Measurements from ENCODE around the gene MRC2.
"Not testable (repeated sequence)": the region's sequence is repeated elsewhere in the genome, so short reads cannot be mapped to it uniquely, and the experiment has no call there.

Gene MRC2

DNA sequence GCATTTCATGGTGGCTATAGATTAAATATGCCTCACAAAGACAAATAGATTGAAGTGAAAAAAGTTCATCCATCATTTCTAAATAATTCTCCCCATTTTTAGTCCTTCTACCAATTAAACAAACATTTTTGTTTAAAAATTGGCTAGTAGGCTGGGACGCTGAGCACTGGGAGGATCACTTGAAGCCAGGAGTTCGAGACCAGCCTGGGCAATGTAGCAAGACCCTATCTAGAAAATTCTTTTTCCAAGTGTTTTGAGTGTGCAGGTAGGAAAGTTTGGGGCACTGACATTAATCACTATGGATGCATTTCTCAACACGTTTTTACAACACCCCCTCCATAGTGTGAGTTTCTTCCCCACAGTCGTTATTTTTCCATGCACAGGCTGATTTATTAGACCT lies 56.7 kb downstream of the MRC2 start:
- DNase-seq: no peak

GRCh38 chr17:62687997-62688396 lies 60.5 kb downstream of the MRC2 start:
- DNase-seq: no peak

GRCh38 chr17:62688398-62689160 lies 61.1 kb downstream of the MRC2 start:
- DNase-seq: no peak

DNA sequence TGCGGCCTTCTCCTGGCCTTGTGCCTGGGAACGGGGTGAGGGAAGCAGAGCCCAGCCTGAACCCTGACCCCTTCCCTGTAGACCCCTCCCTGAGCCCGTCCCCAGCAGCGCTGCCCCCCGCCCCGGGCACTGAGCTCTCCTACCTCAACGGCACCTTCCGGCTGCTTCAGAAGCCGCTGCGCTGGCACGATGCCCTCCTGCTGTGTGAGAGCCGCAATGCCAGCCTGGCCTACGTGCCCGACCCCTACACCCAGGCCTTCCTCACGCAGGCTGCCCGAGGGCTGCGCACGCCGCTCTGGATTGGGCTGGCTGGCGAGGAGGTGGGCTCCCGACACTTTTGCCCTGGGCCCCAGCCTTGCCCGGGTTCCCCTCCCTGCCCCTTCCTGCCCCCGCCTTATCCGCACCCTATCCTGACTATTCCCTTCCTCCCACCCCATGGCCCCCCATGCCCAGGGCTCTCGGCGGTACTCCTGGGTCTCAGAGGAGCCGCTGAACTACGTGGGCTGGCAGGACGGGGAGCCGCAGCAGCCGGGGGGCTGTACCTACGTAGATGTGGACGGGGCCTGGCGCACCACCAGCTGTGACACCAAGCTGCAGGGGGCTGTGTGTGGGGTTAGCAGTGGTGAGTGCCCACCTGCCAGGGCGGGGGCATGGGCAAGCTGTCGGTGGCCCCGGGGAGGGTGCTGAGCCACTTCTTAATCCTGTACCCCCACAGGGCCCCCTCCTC lies 62.1 kb downstream of the MRC2 start:
- no peak for DNase-seq

DNA sequence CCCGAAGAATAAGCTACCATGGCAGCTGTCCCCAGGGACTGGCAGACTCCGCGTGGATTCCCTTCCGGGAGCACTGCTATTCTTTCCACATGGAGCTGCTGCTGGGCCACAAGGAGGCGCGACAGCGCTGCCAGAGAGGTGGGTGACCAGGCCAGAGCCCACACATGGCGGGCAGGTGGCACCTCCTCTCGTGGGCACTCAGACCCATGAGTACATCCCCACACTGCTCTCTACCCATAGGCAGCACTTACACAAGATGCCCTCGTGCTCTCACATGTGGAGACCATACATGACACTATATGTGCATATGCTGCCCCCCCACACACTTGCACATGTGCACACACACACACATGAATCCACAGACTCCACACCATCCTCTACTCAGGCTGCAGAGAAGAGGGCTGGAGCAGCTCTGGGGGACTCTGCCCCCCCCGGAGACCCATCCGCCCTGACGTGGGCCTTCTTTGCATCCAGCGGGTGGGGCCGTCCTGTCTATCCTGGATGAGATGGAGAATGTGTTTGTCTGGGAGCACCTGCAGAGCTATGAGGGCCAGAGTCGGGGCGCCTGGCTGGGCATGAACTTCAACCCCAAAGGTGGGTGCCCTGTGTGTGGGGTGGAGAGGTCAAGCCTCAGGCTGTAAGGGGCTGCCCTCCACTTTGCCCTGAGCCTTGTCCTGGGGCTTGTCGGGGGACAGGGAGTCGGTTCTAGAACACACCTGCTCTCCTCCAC lies 62.9 kb downstream of the MRC2 start:
- DNase-seq: no peak

DNA sequence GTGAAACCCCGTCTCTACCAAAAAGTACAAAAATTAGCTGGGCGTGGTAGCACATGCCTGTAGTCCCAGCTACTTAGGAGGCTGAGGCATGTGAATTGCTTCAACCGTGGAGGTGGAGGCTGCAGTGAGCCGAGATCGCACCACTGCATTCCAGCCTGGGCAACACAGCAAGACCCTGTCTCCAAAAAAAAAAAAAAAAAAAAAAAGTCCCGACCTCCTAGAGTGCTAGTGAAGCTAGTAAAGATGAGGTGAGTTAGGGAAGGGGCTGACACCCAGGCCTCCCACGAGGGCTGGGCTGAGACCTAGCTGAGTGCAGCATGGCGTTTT lies 64.1 kb downstream of the MRC2 start:
- not testable (repeated sequence) for DNase-seq

GRCh38 chr17:62692159-62692651 lies 64.7 kb downstream of the MRC2 start:
- no peak for DNase-seq

DNA sequence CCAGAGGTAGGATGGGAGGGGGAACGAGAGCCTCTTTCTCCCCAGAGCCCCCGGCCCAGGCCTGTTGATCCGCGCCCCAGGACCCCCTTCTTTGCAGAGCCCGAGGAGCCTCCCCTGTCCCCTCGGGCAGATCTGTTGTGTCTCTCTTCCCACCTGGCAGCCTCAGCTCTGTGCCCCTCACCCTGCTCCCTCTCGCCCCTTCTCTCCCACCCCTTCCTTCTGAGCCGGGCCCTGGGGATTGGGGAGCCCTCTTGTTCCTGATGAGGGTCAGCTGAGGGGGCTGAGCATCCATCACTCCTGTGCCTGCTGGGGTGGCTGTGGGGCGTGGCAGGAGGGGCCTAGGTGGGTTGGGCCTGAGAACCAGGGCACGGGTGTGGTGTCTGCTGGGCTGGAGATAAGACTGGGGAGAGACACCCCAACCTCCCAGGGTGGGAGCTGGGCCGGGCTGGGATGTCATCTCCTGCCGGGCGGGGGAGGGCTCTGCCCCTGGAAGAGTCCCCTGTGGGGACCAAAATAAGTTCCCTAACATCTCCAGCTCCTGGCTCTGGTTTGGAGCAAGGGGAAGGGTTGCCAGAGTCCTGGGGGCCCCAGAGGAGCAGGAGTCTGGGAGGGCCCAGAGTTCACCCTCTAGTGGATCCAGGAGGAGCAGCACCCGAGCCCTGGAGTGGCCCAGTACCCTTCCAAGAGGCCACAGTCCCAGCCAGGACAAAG lies 65.4 kb downstream of the MRC2 start:
- no peak for DNase-seq

GRCh38 chr17:62693616-62694409 lies 66.3 kb downstream of the MRC2 start:
- no peak for DNase-seq

DNA sequence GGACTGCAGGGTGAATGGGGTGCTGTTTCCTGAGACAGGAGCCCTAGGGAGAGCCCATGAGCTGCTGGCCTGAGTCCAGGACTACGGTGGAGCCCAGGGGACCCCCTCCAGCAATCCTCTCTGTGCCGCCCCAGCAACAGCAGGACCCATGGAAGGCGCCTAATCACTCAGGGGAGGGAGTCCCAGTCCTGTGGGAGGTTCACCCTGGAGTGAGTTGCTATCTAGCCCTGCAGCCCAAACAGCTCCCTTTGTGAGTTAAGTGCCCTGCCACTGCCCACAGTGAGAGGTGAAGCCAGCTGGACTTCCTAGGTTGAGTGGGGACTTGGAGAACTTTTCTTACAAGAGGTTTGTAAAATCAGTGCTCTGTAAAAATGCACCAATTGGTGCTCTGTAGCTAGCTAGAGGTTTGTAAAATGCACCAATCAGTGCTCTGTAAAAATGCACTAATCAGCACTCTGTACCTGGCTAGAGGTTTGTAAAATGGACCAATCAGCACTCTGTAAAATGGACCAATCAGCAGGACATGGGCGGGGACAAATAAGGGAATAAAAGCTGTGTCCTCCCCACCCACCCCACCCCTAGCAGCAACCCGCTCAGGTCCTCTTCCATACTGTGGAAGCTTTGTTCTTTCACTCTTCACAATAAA lies 67.7 kb downstream of the MRC2 start:
- DNase-seq: not testable (repeated sequence)

GRCh38 chr17:62696256-62696655 lies 68.8 kb downstream of the MRC2 start:
- DNase-seq: no peak

- no peak for DNase-seq
Measured at GRCh38 chr17:62696726-62697490, 69.4 kb downstream of the MRC2 start.

DNA sequence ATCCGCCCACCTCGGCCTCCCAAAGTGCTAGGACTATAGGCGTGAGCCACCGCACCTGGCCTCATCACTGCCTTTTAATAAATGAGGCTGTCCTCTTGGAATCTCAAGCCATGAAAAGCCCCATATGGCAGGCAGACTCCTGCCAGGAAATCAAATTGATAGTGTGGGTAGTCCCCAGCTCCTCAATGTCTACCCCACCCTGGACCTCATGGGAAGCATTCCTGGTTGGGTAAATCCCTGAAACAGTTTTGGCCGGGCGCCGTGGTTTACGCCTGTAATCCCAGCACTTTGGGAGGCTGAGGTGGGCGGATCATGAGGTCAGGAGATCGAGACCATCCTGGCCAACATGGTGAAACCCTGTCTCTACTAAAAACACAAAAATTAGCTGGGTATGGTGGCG lies 71.0 kb downstream of the MRC2 start:
- DNase-seq: not testable (repeated sequence)

DNA sequence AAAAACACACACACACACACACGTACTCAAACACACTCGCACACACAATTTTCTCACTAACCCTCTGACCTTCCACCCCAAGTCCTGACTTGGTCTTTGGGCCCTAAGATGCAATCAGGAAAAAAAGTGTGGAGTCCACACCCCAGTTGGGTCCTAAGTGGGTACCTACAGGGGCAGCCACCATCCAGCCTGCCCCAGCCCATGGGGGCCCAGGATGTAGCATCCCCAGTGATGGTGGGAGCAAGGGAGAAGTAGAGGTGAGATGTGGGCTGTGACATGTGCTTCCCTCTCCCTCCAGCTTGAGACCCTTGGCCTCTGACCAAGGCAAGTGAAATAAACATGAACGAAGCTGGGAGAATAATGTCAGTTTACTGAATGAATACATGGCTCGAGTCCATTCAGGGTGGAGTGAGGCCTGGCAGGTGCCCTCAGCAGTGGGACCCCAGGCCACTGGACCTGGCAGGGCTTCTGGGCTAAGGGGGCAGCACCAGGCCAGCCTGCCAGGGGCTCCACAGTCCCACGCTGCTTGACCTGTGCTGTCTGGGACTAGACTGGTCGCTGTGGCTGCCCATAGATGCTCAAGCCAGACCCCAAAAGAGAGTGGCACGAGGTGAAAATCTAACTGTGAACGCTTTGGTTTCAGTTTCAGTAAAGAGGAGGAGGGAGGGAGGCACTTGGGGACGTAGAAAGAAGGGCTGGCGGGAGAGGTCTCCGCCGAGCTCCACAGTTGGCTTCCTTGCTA lies 73.7 kb downstream of the MRC2 start:
- DNase-seq: no peak

DNA sequence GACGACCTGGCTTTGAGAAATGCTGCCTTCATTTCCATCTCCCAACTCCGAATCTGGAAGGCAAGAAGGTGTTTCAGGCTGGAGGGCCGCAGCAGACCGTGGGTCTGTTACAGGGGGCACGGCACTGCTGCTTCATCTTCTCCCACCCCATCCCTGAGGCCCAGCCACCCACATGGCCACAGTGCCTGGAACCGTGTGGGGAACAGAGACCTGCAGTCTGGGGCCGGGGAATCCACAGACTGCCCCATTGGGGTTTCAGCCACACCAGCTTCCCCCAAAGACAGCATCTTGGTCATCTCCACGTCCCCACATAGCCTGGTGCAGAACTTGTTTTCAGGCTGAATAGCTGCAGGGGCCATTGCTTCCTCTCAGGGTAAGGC lies 74.2 kb downstream of the MRC2 start:
- no peak for DNase-seq

DNA sequence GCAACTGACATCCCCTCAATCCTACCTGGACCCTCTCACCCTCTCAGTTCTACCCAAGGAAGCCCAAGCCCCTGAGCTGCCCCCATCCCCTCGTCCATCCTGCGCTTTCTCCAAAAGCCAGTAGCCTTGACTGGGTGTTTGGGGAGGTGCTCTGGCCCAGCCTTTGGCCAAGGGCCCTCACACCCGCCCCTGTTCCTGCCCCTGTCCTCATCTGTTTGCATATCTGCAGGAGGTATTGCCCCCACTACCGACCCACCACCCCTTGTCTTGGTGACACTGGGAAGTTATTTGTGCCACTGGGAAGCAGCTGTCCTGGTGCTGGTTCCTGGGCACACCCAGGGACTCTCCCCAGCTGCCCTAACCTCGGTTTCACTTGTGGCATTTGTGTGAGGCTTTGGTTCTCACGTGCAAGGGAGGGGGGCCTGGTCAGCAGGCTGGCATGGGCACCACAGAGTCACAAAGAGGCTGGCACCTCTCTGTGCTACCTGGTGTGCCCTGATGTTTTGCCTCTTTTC lies 75.3 kb downstream of the MRC2 start:
- DNase-seq: no peak

DNA sequence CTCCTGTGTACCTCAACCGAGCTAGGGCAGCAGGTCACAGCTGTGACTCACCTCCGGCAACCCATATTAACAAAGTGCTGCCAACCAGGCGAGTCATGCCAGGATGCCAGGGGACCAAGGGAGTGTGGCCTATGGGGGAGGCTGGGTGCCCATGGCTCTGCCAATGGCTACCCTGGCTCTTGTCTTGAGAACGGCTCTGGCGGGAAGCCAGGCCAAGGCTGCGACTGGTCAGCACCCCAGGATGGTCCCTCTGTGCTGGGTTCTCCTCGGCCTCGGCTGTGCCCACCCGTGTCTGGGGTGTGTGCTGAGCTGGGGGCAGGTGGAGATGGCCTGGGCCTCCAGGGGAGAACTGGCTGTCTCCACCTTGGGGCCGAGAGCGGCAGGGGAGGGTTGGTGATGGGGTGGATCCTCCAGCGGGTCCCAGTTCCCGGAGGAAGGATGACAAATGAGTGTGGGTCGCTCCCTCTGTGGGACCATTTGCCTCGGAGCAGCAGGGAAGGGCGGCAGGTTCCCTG lies 75.8 kb downstream of the MRC2 start:
- no peak for DNase-seq

DNA sequence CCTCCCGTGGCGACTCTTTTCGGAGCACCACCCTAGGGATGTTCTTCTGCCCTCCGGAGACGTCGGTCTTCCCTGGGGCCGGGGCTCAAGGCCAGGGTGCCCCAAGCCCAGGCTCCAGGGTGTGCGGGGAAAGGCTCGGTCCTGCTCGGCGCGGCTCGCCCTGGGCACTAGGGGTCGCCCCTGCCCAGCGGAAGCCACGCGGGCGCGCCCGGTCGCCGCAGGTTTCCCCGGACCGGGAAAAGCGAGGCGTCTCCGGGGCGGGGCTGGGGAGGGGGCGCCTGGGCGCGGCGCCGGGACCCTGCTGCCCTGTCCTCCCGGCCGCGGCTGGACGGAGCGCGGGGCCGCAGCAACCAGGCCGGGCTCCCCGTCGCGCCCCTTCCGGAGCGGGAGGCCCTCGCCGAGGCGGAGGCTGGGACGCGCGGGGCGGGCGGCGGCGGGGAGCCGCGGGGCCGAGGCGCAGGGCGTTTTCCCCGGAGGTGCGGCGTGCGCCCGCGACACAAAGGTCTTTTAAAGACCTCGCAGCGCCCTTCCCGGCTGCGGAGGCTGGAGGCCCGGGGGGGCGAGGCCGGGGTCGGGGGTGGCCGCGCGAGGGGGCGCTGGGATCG lies 76.4 kb downstream of the MRC2 start:
- DNase-seq: no peak

DNA sequence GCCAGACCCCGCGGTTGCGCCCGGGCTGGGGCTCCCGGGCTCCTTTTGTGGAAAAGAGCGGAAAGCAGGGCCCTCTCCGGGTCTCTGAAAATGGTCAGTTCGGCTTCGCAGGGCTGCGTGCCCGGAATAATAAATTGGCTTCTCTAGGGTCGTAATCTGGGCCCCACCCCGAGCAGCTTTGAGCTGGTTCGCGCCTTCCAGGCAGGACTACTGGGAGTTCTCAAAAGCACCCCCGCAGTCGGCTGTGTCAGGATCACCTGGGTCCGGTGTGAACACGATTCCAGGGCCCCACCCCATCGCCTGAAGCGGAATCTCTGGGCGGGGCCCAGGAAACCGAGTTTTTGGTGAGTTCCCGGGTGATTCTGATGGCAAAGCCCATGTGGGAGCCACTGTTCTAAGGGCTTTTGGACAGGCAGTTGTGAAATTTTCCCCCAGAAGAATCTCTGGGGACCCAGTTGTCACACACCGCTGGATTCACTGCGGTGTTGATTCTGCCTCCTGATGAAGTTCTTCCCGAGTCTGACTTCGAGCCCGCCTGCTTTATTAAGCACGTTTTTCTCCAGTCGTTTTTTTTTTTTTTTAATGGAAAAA lies 77.0 kb downstream of the MRC2 start:
- no peak for DNase-seq

Data from NCI-H187 treated with DMSO at 0.1 percent for 48 hours (cell line).